CD4-positive, alpha-beta T cell (primary cell): Measurements from ENCODE around the gene TSPYL1. TPM values are rescaled to one million over a fixed set of nuclear protein-coding genes. Genes with fewer than 3 reads are reported as not detected.

Source experiments
- ATAC-seq: fragments of 200-7000 bp; cut with Tn5 transposase; one replicate; pipeline ENCODE4 v1.10.0; 2022; ENCODE audit warnings: mild to moderate bottlenecking; ENCODE audit not compliant: poor library complexity
- CTCF ChIA-PET: fragments of 350-600 bp; sonication (Branson Sonifier 250); formaldehyde crosslinking; loops from one replicate; lab custom pipeline; 2021; ENCODE audit warnings: antibody characterized with exemption, inconsistent platforms; lab: Charles Lee
- POLR2A ChIA-PET: fragments of 350-600 bp; sonication (Branson Sonifier 250); formaldehyde crosslinking; loops from one replicate; lab custom pipeline; 2021; ENCODE audit warnings: antibody characterized with exemption, inconsistent platforms; lab: Charles Lee
- DNase-seq, 14 experiments: peaks; one replicate each; pipeline ENCODE4 v3.0.0-alpha.2; 2013 to 2020; ENCODE audit warnings: mixed read lengths in 2 of 14
- H3K27ac ChIP-seq, 2 donors: one replicate each; pipeline versions ENCODE4 v1.5.1 to v1.7.0; 2013; ENCODE audit warnings: low read length in 2 of 2, low read depth in 1 of 2, mild to moderate bottlenecking in 1 of 2
- H3K27me3 ChIP-seq, 2 experiments: 1 replicate in 1 of 2; 2 replicates in 1 of 2; pipeline versions ENCODE4 v1.6.1 to v1.7.0; 2013; ENCODE audit warnings: low read length in 2 of 2, control low read depth in 1 of 2, mild to moderate bottlenecking in 1 of 2, moderate library complexity in 1 of 2; ENCODE audit not compliant: insufficient read depth in 2 of 2, control insufficient read depth in 1 of 2
- H3K36me3 ChIP-seq: one replicate; pipeline ENCODE4 v1.6.1; 2013; ENCODE audit warnings: low read length, control low read depth; ENCODE audit not compliant: insufficient read depth
- H3K4me1 ChIP-seq: one replicate; pipeline ENCODE4 v1.6.1; 2013; ENCODE audit warnings: low read length, control low read depth; ENCODE audit not compliant: insufficient read depth
- H3K4me3 ChIP-seq: one replicate; pipeline ENCODE4 v1.5.1; 2013; ENCODE audit warnings: mild to moderate bottlenecking, low read length, moderate library complexity
- H3K9me3 ChIP-seq, 2 experiments: 1 replicate in 1 of 2; 2 replicates in 1 of 2; pipeline versions ENCODE4 v1.6.1 to v1.7.0; 2013; ENCODE audit warnings: low read length in 2 of 2, mild to moderate bottlenecking in 2 of 2, control low read depth in 1 of 2, moderate library complexity in 1 of 2; ENCODE audit not compliant: control insufficient read depth in 1 of 2, insufficient read depth in 1 of 2
- H3K27ac Mint-ChIP-seq: one replicate; pipeline ENCODE4 v1.8.0; 2020; ENCODE audit warnings: mixed read lengths
- H3K27me3 Mint-ChIP-seq: one replicate; pipeline ENCODE4 v1.8.0; 2021; ENCODE audit warnings: mixed read lengths
- H3K36me3 Mint-ChIP-seq: one replicate; pipeline ENCODE4 v1.8.0; 2021; ENCODE audit warnings: low read depth, mixed read lengths
- H3K4me1 Mint-ChIP-seq: one replicate; pipeline ENCODE4 v1.8.0; 2021; ENCODE audit warnings: low read depth, mixed read lengths
- H3K4me3 Mint-ChIP-seq: one replicate; pipeline ENCODE4 v1.8.0; 2020; ENCODE audit warnings: mild to moderate bottlenecking, mixed read lengths
- H3K9me3 Mint-ChIP-seq: one replicate; pipeline ENCODE4 v1.8.0; 2020; ENCODE audit warnings: mixed read lengths
- intact Hi-C, 2 experiments: fragments of 100-400 bp; cut with DNase I in 1 of 2; cut with micrococcal nuclease in 1 of 2; formaldehyde crosslinking; loops; one replicate each; pipeline versions ENCODE4 v1.15.1 to v1.9.0; 2023 to 2025; cut with DNase I, micrococcal nuclease
- polyA plus RNA-seq, 2 donors: library from polyadenylated mRNA; unstranded; fragments of 120-200 nt; gene quantifications; one replicate each; pipeline ENCODE4 v1.2.1, GENCODE V29; 2013
- total RNA-seq, 174 experiments: library from RNA in 2 of 174; stranded (reverse) in 2 of 174; gene quantifications; one replicate each; pipeline ENCODE4 v1.2.3 and lab custom pipeline; 2021 to 2026
- TF ChIP-seq, protein P1 (sequence below): fragments of 200-600 bp; IDR thresholded peaks from one replicate; pipeline ENCODE4 v1.8.0; 2022; ENCODE audit warnings: antibody characterized with exemption, mild to moderate bottlenecking

TSPYL1 gene
- 100 to 1,000 TPM; 225 to 226 TPM for total RNA-seq
- polyA plus RNA-seq (2013, experiment 1 of 2) = 37.5 TPM
- polyA plus RNA-seq (2013, experiment 2 of 2) = 95.6 TPM
- 87.8 to 726 (median 218) reads per million in 172 experiments for total RNA-seq (lab: John Stamatoyannopoulos, UW)

GRCh38 chr6:116279232-116280160 lies at the start of gene TSPYL1:
Gene TSPYL1, minus strand, starts transcription at chr6:116279930. Its CDS starts 100 bp downstream, at chr6:116279830.
- intact Hi-C loops = loop anchor here (1.0 to 10.0 kb wide), 5 partner anchors 25 to 1395 kb away; partner anchors contain the start of genes KPNA5 (in 1 of the 2), NUS1 (in 1 of the 2), RWDD1 (in 1 of the 2) and TSPYL4 (in 1 of the 2)
- peak within 1 kb of the TSS; percentile 96 for H3K4me3 Mint-ChIP-seq
- Histone ChIP-seq H3K4me3 (peak within 1 kb of the TSS; percentile 76), H3K4me1 (peaks cover 41% of the 10 kb centered on the region), H3K9me3 (no peaks in the 10 kb centered on the region), H3K27ac (peak within 1 kb of the TSS; percentile 97 to 99), H3K27me3 (no peaks in the 10 kb centered on the region), H3K36me3 (peaks cover 31% of the 10 kb centered on the region)
- peak; percentile 84 for ATAC-seq
- H3K4me1 Mint-ChIP-seq = peaks cover 69% of the 10 kb centered on the region
- POLR2A ChIA-PET = interaction anchor here (0.7 to 5.2 kb wide), 26 partner anchors 9 to 406 kb away, joined by 3 to 122 read pairs (median 5); partner anchors contain the start of genes KPNA5, NT5DC1, RWDD1 and TSPYL4
- peaks cover 56% of the 10 kb centered on the region for H3K36me3 Mint-ChIP-seq
- no peaks in the 10 kb centered on the region for H3K9me3 Mint-ChIP-seq
- H3K27ac Mint-ChIP-seq = peak within 1 kb of the TSS; percentile 95
- CTCF ChIA-PET = interaction anchor here (2.1 to 3.8 kb wide), 4 partner anchors 9 to 292 kb away, joined by 4 to 42 read pairs (median 8); partner anchors contain the start of gene RWDD1
- TF ChIP-seq, protein P1, sequence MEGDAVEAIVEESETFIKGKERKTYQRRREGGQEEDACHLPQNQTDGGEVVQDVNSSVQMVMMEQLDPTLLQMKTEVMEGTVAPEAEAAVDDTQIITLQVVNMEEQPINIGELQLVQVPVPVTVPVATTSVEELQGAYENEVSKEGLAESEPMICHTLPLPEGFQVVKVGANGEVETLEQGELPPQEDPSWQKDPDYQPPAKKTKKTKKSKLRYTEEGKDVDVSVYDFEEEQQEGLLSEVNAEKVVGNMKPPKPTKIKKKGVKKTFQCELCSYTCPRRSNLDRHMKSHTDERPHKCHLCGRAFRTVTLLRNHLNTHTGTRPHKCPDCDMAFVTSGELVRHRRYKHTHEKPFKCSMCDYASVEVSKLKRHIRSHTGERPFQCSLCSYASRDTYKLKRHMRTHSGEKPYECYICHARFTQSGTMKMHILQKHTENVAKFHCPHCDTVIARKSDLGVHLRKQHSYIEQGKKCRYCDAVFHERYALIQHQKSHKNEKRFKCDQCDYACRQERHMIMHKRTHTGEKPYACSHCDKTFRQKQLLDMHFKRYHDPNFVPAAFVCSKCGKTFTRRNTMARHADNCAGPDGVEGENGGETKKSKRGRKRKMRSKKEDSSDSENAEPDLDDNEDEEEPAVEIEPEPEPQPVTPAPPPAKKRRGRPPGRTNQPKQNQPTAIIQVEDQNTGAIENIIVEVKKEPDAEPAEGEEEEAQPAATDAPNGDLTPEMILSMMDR = no peak
- no peaks in the 10 kb centered on the region for H3K27me3 Mint-ChIP-seq
- peak; percentile 89 to 98 (median 92) for DNase-seq

DNA sequence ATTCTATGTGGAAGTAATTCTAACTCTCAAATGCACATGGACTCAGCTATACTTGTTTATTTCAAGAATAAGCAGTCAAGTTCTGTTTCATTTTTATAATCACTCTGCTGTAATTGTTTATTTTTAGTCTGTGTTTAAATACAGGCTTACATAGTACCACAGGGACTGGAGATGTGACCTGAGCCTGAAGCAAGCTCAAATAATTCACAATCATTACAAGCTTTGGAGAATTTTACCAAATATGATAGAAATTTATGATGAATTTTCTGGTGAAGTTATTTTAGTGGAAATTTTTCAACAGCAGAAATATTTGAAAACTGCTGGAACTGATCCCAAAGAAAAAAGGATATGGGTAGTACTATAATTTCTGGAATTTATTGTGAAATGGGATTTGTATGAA lies 49.4 kb upstream of the TSPYL1 start:
- no peaks in the 10 kb centered on the region for H3K4me1 ChIP-seq

GRCh38 chr6:116328528-116328903 lies 48.8 kb upstream of the TSPYL1 start:
- no peak overlapping the region for H3K27ac ChIP-seq
- Mint-ChIP-seq H3K9me3 (peaks cover 2% of the 10 kb centered on the region), H3K27ac (no peak overlapping the region), H3K4me1 (no peaks in the 10 kb centered on the region), H3K4me3 (no peak overlapping the region), H3K27me3 (no peaks in the 10 kb centered on the region), H3K36me3 (no peaks in the 10 kb centered on the region)
- H3K36me3 ChIP-seq = no peaks in the 10 kb centered on the region
- H3K9me3 ChIP-seq = no peaks in the 10 kb centered on the region
- H3K27me3 ChIP-seq = no peaks in the 10 kb centered on the region
- POLR2A ChIA-PET = no interaction called here
- no peak for ATAC-seq
- CTCF ChIA-PET = no interaction called here
- H3K4me3 ChIP-seq = no peak overlapping the region
- TF ChIP-seq, protein P1 = no peak
- intact Hi-C loops = no loop called here
- no peaks in the 10 kb centered on the region for H3K4me1 ChIP-seq
- no peak for DNase-seq

More for the DNA sequence above, 49.4 kb upstream of the TSPYL1 start:
- Histone ChIP-seq H3K4me3 (no peak overlapping the region), H3K27ac (no peak overlapping the region), H3K27me3 (no peaks in the 10 kb centered on the region), H3K9me3 (no peaks in the 10 kb centered on the region), H3K36me3 (no peaks in the 10 kb centered on the region)
- Mint-ChIP-seq H3K27ac (no peak overlapping the region), H3K27me3 (no peaks in the 10 kb centered on the region), H3K9me3 (peaks cover 2% of the 10 kb centered on the region), H3K36me3 (no peaks in the 10 kb centered on the region), H3K4me1 (no peaks in the 10 kb centered on the region), H3K4me3 (no peak overlapping the region)
- intact Hi-C loops = no loop called here
- ChIA-PET CTCF (no interaction called here), POLR2A (no interaction called here)
- TF ChIP-seq, protein P1 = no peak
- DNase-seq (no peak), ATAC-seq (no peak)
